H9 (cell line): Measurements from ENCODE around the gene CNDP2. TPM values are rescaled to one million over a fixed set of nuclear protein-coding genes. Genes with fewer than 3 reads are reported as not detected.

ENCODE experiments used
- DNase-seq: peaks from one replicate; pipeline ENCODE4 v3.0.0-alpha.2; 2017
- H2AFZ ChIP-seq: one replicate; pipeline ENCODE4 v1.6.1; 2013; ENCODE audit warnings: mild to moderate bottlenecking, low read length, control low read depth, moderate library complexity
- H2AK5ac ChIP-seq: 2 replicates; pipeline ENCODE4 v1.6.1; 2013; ENCODE audit warnings: low read length, control low read depth, mixed read lengths; ENCODE audit not compliant: insufficient read length
- H2BK120ac ChIP-seq: one replicate; pipeline ENCODE4 v1.6.1; 2013; ENCODE audit warnings: low read depth, mild to moderate bottlenecking, low read length, control low read depth, inconsistent platforms; ENCODE audit not compliant: poor library complexity, severe bottlenecking
- H2BK12ac ChIP-seq: 2 replicates; pipeline ENCODE4 v1.6.1; 2013; ENCODE audit warnings: low read length, control low read depth, mixed read lengths, low read depth; ENCODE audit not compliant: insufficient read length
- H2BK15ac ChIP-seq: 2 replicates; pipeline ENCODE4 v1.6.1; 2013; ENCODE audit warnings: low read depth, low read length, control low read depth
- H2BK20ac ChIP-seq: one replicate; pipeline ENCODE4 v1.6.1; 2013; ENCODE audit warnings: low read depth, mild to moderate bottlenecking, low read length, control low read depth, inconsistent platforms; ENCODE audit not compliant: poor library complexity, severe bottlenecking
- H2BK5ac ChIP-seq: 2 replicates; pipeline ENCODE4 v1.6.1; 2013; ENCODE audit warnings: low read length, control low read depth, mixed read lengths; ENCODE audit not compliant: insufficient read length
- H3K14ac ChIP-seq: 2 replicates; pipeline ENCODE4 v1.6.1; 2013; ENCODE audit warnings: low read length, control low read depth; ENCODE audit not compliant: insufficient read depth
- H3K18ac ChIP-seq: 2 replicates; pipeline ENCODE4 v1.6.1; 2013; ENCODE audit warnings: low read depth, mild to moderate bottlenecking, mixed read lengths, low read length, control low read depth; ENCODE audit not compliant: insufficient read length
- H3K23ac ChIP-seq: 2 replicates; pipeline ENCODE4 v1.6.1; 2013; ENCODE audit warnings: low read length, control low read depth, mixed read lengths, low read depth; ENCODE audit not compliant: insufficient read length
- H3K23me2 ChIP-seq: 2 replicates; pipeline ENCODE4 v1.6.1; 2013; ENCODE audit warnings: low read depth, mild to moderate bottlenecking, mixed read lengths, low read length, control low read depth; ENCODE audit not compliant: insufficient read length, poor library complexity, severe bottlenecking
- H3K27ac ChIP-seq: 2 replicates; pipeline ENCODE4 v1.5.1; 2013; ENCODE audit warnings: low read length, control low read depth, mixed read lengths, low read depth; ENCODE audit not compliant: insufficient read length
- H3K27me3 ChIP-seq: 2 replicates; pipeline ENCODE4 v1.6.1; 2013; ENCODE audit warnings: low read length, control low read depth, inconsistent platforms; ENCODE audit not compliant: insufficient read depth
- H3K4ac ChIP-seq: 2 replicates; pipeline ENCODE4 v1.6.1; 2013; ENCODE audit warnings: low read depth, mild to moderate bottlenecking, control low read depth, inconsistent platforms, low read length, moderate library complexity
- H3K4me1 ChIP-seq: 2 replicates; pipeline ENCODE4 v1.6.1; 2013; ENCODE audit warnings: low read length, control low read depth, inconsistent platforms; ENCODE audit not compliant: insufficient read depth
- H3K4me2 ChIP-seq: 2 replicates; pipeline ENCODE4 v1.6.1; 2013; ENCODE audit warnings: low read length, control low read depth, mixed read lengths; ENCODE audit not compliant: insufficient read length, insufficient read depth
- H3K56ac ChIP-seq: 2 replicates; pipeline ENCODE4 v1.6.1; 2013; ENCODE audit warnings: low read depth, mild to moderate bottlenecking, mixed read lengths, low read length, control low read depth; ENCODE audit not compliant: insufficient read length
- H3K79me1 ChIP-seq: 2 replicates; pipeline ENCODE4 v1.6.1; 2013; ENCODE audit warnings: low read depth, mild to moderate bottlenecking, moderate library complexity, low read length, control low read depth, inconsistent platforms; ENCODE audit not compliant: insufficient read depth, poor library complexity, severe bottlenecking
- H3K79me2 ChIP-seq: 2 replicates; pipeline ENCODE4 v1.6.1; 2013; ENCODE audit warnings: low read length, control low read depth, inconsistent platforms; ENCODE audit not compliant: insufficient read depth
- H3K9ac ChIP-seq: 2 replicates; pipeline ENCODE4 v1.6.1; 2013; ENCODE audit warnings: low read length, control low read depth, mixed read lengths; ENCODE audit not compliant: insufficient read length; ENCODE audit errors: extremely low read depth
- H3K9me3 ChIP-seq: one replicate; pipeline ENCODE4 v1.6.1; 2013; ENCODE audit warnings: low read depth, low read length, inconsistent platforms; ENCODE audit not compliant: control insufficient read depth
- H3T11ph ChIP-seq: one replicate; pipeline ENCODE4 v1.6.1; 2013; ENCODE audit warnings: mild to moderate bottlenecking, low read length, control low read depth, inconsistent platforms
- H4K20me1 ChIP-seq: one replicate; pipeline ENCODE4 v1.6.1; 2013; ENCODE audit not compliant: control insufficient read depth, insufficient read length, insufficient read depth
- H4K5ac ChIP-seq: 2 replicates; pipeline ENCODE4 v1.6.1; 2013; ENCODE audit warnings: low read depth, mild to moderate bottlenecking, mixed read lengths, low read length, control low read depth; ENCODE audit not compliant: insufficient read length
- H4K8ac ChIP-seq: replicated peaks from 2 replicates; pipeline ENCODE4 v1.6.1; 2013; ENCODE audit warnings: low read length, control low read depth, mixed read lengths, low read depth; ENCODE audit not compliant: insufficient read length
- H4K91ac ChIP-seq: 2 replicates; pipeline ENCODE4 v1.6.1; 2013; ENCODE audit warnings: low read depth, mild to moderate bottlenecking, moderate library complexity, mixed read lengths, low read length, control low read depth; ENCODE audit not compliant: insufficient read length
- H3K27ac Mint-ChIP-seq, 3 experiments: 2 replicates in 2 of 3; 3 replicates in 1 of 3; pipeline ENCODE4 v1.8.0; 2020 to 2021; ENCODE audit warnings: mixed read lengths in 3 of 3, mild to moderate bottlenecking in 1 of 3, moderate library complexity in 1 of 3
- H3K27me3 Mint-ChIP-seq: 2 replicates; pipeline ENCODE4 v1.8.0; 2021; ENCODE audit warnings: low read depth, mild to moderate bottlenecking, moderate library complexity, mixed read lengths
- H3K36me3 Mint-ChIP-seq, 3 experiments: 2 replicates in 2 of 3; 3 replicates in 1 of 3; pipeline ENCODE4 v1.8.0; 2020 to 2021; ENCODE audit warnings: low read depth in 3 of 3, mixed read lengths in 3 of 3; ENCODE audit not compliant: insufficient read depth in 1 of 3
- H3K4me1 Mint-ChIP-seq, 2 experiments: 2 replicates each; pipeline ENCODE4 v1.8.0; 2020; ENCODE audit warnings: mixed read lengths in 2 of 2
- H3K4me3 Mint-ChIP-seq, 2 experiments: 2 replicates in 1 of 2; 3 replicates in 1 of 2; pipeline ENCODE4 v1.8.0; 2020 to 2021; ENCODE audit warnings: mild to moderate bottlenecking in 2 of 2, mixed read lengths in 2 of 2, moderate library complexity in 1 of 2
- H3K9me3 Mint-ChIP-seq, 2 experiments: 2 replicates in 1 of 2; 3 replicates in 1 of 2; pipeline ENCODE4 v1.8.0; 2020; ENCODE audit warnings: mild to moderate bottlenecking in 2 of 2, mixed read lengths in 2 of 2, moderate library complexity in 1 of 2
- WGBS: extraction: QIAGEN DNeasy Blood & Tissue Kit; methylation state at CpG from one replicate; pipeline ENCODE4 v1.1.7; 2013; ENCODE audit warnings: missing lambda C conversion rate, low lambda C conversion rate, mixed read lengths; ENCODE audit not compliant: insufficient read length; ENCODE audit errors: extremely low coverage; 5-methylcytosine and 5-hydroxymethylcytosine counted together
- total RNA-seq: library from RNA; stranded (reverse); gene quantifications from 2 replicates; pipeline ENCODE4 v1.2.1, GENCODE V29; 2021
- TF ChIP-seq, protein P1 (sequence below): fragments of 200-600 bp; sonication (generic); conservative IDR thresholded peaks from 3 replicates; pipeline ENCODE4 v1.8.0; 2021; ENCODE audit warnings: antibody characterized with exemption, mild to moderate bottlenecking

The CNDP2 gene
- total RNA-seq, 1 experiment from 2014 or later, result 212 TPM

DNA sequence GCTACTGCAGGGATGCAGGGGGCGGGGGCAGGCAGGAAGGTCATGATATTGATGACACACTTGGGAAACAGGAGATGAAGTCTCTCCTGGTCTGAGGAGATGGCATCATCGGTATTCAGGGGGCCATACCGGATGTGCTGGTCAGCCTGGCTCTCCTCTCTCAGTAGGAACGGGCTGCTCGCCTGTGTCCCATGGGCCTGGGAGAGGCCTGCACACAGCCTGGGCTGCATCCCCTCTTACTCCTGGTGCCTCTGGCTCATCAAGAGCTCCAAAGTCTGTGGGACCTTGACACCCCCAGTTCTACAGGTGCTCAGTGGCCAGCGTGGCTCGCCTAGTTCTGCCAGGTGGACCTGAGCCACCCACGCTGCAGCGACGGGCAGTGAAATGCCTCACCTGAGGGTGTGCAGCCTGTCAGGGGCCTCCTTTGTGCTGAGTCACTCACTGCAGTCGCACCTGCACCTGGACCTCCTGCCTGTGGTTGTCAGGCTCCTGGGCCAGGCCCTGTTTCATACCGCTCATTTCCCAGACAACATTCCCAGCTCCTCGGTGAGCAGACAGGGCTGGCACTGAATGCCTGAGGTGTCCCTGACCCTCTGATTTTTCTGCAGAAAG is 19.6 kb downstream of the CNDP2 start:
- TF ChIP-seq, protein P1, sequence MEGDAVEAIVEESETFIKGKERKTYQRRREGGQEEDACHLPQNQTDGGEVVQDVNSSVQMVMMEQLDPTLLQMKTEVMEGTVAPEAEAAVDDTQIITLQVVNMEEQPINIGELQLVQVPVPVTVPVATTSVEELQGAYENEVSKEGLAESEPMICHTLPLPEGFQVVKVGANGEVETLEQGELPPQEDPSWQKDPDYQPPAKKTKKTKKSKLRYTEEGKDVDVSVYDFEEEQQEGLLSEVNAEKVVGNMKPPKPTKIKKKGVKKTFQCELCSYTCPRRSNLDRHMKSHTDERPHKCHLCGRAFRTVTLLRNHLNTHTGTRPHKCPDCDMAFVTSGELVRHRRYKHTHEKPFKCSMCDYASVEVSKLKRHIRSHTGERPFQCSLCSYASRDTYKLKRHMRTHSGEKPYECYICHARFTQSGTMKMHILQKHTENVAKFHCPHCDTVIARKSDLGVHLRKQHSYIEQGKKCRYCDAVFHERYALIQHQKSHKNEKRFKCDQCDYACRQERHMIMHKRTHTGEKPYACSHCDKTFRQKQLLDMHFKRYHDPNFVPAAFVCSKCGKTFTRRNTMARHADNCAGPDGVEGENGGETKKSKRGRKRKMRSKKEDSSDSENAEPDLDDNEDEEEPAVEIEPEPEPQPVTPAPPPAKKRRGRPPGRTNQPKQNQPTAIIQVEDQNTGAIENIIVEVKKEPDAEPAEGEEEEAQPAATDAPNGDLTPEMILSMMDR, result no peak
- H4K91ac ChIP-seq, result no peak overlapping the region
- no peak overlapping the region for H2BK5ac ChIP-seq

More for the DNA sequence above, 19.6 kb downstream of the CNDP2 start:
- no CpG with 5 or more reads among the region's 13 CpGs for WGBS
- no peak overlapping the region for H3K4ac ChIP-seq
- H3K9me3 ChIP-seq, result no peaks in the 10 kb centered on the region
- H2AK5ac ChIP-seq, result no peak overlapping the region
- H2BK20ac ChIP-seq, result no peak overlapping the region
- H2BK12ac ChIP-seq, result no peak overlapping the region
- Mint-ChIP-seq H3K27me3 (no peaks in the 10 kb centered on the region), H3K36me3 (peaks cover 65 to 91% (median 78%) of the 10 kb centered on the region in 3 experiments), H3K4me1 (no peaks in the 10 kb centered on the region), H3K9me3 (peaks cover 0 to 2% of the 10 kb centered on the region in 2 experiments; a peak in 2 of 5 replicates), H3K4me3 (no peak overlapping the region), H3K27ac (no peak overlapping the region; a peak in 1 of 7 replicates)
- no peaks in the 10 kb centered on the region for H3K27me3 ChIP-seq
- no peak overlapping the region for H3K18ac ChIP-seq
- no peak overlapping the region for H3K23ac ChIP-seq
- H3K79me1 ChIP-seq, result no peaks in the 10 kb centered on the region
- no peak overlapping the region for H4K5ac ChIP-seq
- H3K9ac ChIP-seq, result no peak overlapping the region
- no peaks in the 10 kb centered on the region for H3K79me2 ChIP-seq
- no peak overlapping the region for H3K14ac ChIP-seq
- H3T11ph ChIP-seq, result no peak overlapping the region
- no peak overlapping the region for H3K56ac ChIP-seq
- H2BK15ac ChIP-seq, result no peak overlapping the region
- no peaks in the 10 kb centered on the region for H4K20me1 ChIP-seq
- DNase-seq, result no peak
- H2BK120ac ChIP-seq, result no peak overlapping the region
- H3K4me1 ChIP-seq, result no peaks in the 10 kb centered on the region
- no peak overlapping the region for H3K4me2 ChIP-seq
- H2AFZ ChIP-seq, result no peak overlapping the region
- no peak overlapping the region for H4K8ac ChIP-seq
- no peak overlapping the region for H3K27ac ChIP-seq
- H3K23me2 ChIP-seq, result no peaks in the 10 kb centered on the region
